GM21737 (cell line): ENCODE measurements around the gene SPNS3.

Experiments used
- ATAC-seq: cut with Tn5 transposase; IDR thresholded peaks from one replicate; pipeline ENCODE4 v1.9.1; 2021; ENCODE audit warnings: mild to moderate bottlenecking, moderate library complexity; ENCODE audit not compliant: unreplicated experiment

SPNS3 gene

GRCh38 chr17:4426499-4427208 lies 7.1 kb upstream of the SPNS3 start:
- ATAC-seq = no peak

- ATAC-seq = no peak
These were observed 6.2 kb upstream of the SPNS3 start for GRCh38 chr17:4427505-4427904.

GRCh38 chr17:4436381-4436780 lies 2.6 kb downstream of the SPNS3 start:
- no peak for ATAC-seq

GRCh38 chr17:4436846-4437245 lies 3.1 kb downstream of the SPNS3 start:
- ATAC-seq = no peak

- no peak for ATAC-seq
These were observed 4.6 kb downstream of the SPNS3 start for GRCh38 chr17:4438162-4438944.

- no peak for ATAC-seq
These were observed 6.3 kb downstream of the SPNS3 start for GRCh38 chr17:4440021-4440420.

GRCh38 chr17:4440690-4441686 lies 7.2 kb downstream of the SPNS3 start:
- ATAC-seq = no peak

- no peak for ATAC-seq
These were observed 8.8 kb downstream of the SPNS3 start for GRCh38 chr17:4442582-4442981.

- no peak for ATAC-seq
These were observed 9.7 kb downstream of the SPNS3 start for GRCh38 chr17:4443476-4443875.

- no peak for ATAC-seq
These were observed 11.2 kb downstream of the SPNS3 start for GRCh38 chr17:4444782-4445473.

- ATAC-seq = no peak
These were observed 12.0 kb downstream of the SPNS3 start for GRCh38 chr17:4445731-4446130.

GRCh38 chr17:4446326-4447071 lies 12.8 kb downstream of the SPNS3 start:
- no peak for ATAC-seq

GRCh38 chr17:4448197-4448980 lies 14.6 kb downstream of the SPNS3 start:
- no peak for ATAC-seq

- no peak for ATAC-seq
These were observed 16.0 kb downstream of the SPNS3 start for GRCh38 chr17:4449736-4450135.

- ATAC-seq = no peak
These were observed 17.1 kb downstream of the SPNS3 start for GRCh38 chr17:4450710-4451316.

- ATAC-seq = no peak
These were observed 20.3 kb downstream of the SPNS3 start for GRCh38 chr17:4453812-4454591.

- no peak for ATAC-seq
These were observed 26.9 kb downstream of the SPNS3 start for GRCh38 chr17:4460661-4461060.
